ENCODE data around the gene NDUFA3. TPM values are rescaled to one million over a fixed set of nuclear protein-coding genes. Genes with fewer than 3 reads are reported as not detected.

The NDUFA3 gene
- total and polyA plus RNA-seq, 10 of the 15 experiments (the other 5 are each of a cell fraction or from before 2014, with no cell fraction given), result 40.0 to 335 (median 153) TPM

DNA sequence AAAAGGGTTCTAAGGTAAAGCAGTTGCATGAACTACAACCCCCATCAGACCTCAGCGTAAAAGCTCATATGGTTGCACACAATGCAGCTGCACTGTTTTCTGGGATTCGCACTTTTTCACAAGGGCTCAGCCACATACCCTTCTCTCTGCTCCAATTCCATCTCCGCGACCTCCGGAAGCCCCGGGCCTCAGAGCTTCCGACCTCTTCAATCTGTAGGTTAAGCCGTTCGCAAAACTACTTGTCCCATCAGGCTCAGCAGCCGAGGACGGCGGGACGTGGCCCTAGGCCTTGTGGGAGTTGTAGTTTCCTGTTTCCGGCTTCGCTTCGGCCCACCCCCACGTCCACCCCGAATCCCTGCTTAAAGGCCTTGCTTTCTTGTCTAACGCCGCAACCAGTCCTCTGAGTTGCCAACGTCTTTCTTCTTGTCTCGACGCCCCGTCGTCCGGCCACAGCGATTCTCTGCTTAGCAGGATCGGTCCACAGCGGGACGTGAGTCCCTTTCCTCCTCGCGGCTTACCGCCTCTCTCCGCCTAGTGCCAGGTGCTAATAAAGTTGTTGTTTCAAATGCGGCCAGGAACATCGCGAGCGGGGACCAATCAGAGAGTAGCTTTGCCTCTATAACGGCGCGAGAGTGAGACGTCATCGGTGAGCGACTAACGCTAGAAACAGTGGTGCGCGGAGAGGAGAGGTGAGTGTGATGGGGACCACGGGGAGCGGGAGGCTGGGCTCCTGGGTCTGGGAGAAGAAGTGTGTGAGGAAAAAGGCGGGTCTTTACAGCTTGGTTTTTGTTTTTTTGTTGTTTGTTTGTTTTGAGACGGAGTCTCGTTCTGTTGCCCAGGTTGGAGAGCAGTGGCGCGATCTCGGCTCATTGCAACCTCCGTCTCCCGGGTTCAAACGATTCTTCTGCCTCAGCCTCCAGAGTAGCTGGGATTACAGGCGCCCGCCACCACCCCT lies 12.7 kb downstream of the NDUFA3 start, which contains the start of the genes PRPF31 and TFPT (continued):
- TF ChIP-seq LARP7 (IDR thresholded peaks at IDR 0.05) (peak; percentile 91; the same call in 1 of the 2 replicates), NR2C2 (IDR thresholded peaks at IDR 0.05; ENCODE audit: borderline replicate concordance, control insufficient read depth, insufficient read length, low read depth) (no peak), STAT3 (IDR thresholded peaks at IDR 0.05; ENCODE audit: low read depth, low read length) (no peak), ZNF622 (IDR thresholded peaks at IDR 0.05) (no peak), NFYA (IDR thresholded peaks at IDR 0.05; ENCODE audit: borderline replicate concordance, low read depth, low read length) (no peak), ZSCAN29 (IDR thresholded peaks at IDR 0.05) (no peak), NFYB (IDR thresholded peaks at IDR 0.05; ENCODE audit: insufficient read depth, low read depth, low read length) (peak; percentile 73; the same call in 1 of the 2 replicates), ZNF384 (IDR thresholded peaks at IDR 0.05; ENCODE audit: borderline replicate concordance, low read depth, low read length) (peak; percentile 44; the same call in 1 of the 2 replicates), CEBPB (IDR thresholded peaks at IDR 0.05; ENCODE audit: borderline replicate concordance in 1 of 2, low read depth in 2 of 2, low read length in 2 of 2) (no peak), POLR2A (IDR thresholded peaks at IDR 0.05; ENCODE audit: low read depth, low read length) (peak; percentile 77; the same call in 1 of the 2 replicates), ZNF274 (IDR thresholded peaks at IDR 0.05; ENCODE audit: insufficient read depth, insufficient read length) (no peak), CHD2 (IDR thresholded peaks at IDR 0.05; ENCODE audit: borderline replicate concordance, low read depth, low read length) (peak; percentile 95), CBFB (IDR thresholded peaks at IDR 0.05; ENCODE audit: low read depth) (peak; percentile 92; the same call in 1 of the 2 replicates), TARDBP (IDR thresholded peaks at IDR 0.05; ENCODE audit: borderline replicate concordance) (peak; percentile 100), NR2F1 (conservative IDR thresholded peaks at IDR 0.05) (peak; percentile 60), HCFC1 (IDR thresholded peaks at IDR 0.05; ENCODE audit: low read length) (peak; percentile 91), HDAC6 (IDR thresholded peaks at IDR 0.05; ENCODE audit: unreplicated experiment) (no peak), YY1 (IDR thresholded peaks at IDR 0.05; ENCODE audit: low read depth, low read length) (peak; percentile 84), NRF1 (conservative IDR thresholded peaks at IDR 0.05; ENCODE audit: low read depth, low read length) (no peak), NFXL1 (IDR thresholded peaks at IDR 0.05; ENCODE audit: borderline replicate concordance) (no peak), BCL11A (IDR thresholded peaks at IDR 0.05; ENCODE audit: low read depth, low read length) (no peak)
- TF ChIP-seq, protein P1, sequence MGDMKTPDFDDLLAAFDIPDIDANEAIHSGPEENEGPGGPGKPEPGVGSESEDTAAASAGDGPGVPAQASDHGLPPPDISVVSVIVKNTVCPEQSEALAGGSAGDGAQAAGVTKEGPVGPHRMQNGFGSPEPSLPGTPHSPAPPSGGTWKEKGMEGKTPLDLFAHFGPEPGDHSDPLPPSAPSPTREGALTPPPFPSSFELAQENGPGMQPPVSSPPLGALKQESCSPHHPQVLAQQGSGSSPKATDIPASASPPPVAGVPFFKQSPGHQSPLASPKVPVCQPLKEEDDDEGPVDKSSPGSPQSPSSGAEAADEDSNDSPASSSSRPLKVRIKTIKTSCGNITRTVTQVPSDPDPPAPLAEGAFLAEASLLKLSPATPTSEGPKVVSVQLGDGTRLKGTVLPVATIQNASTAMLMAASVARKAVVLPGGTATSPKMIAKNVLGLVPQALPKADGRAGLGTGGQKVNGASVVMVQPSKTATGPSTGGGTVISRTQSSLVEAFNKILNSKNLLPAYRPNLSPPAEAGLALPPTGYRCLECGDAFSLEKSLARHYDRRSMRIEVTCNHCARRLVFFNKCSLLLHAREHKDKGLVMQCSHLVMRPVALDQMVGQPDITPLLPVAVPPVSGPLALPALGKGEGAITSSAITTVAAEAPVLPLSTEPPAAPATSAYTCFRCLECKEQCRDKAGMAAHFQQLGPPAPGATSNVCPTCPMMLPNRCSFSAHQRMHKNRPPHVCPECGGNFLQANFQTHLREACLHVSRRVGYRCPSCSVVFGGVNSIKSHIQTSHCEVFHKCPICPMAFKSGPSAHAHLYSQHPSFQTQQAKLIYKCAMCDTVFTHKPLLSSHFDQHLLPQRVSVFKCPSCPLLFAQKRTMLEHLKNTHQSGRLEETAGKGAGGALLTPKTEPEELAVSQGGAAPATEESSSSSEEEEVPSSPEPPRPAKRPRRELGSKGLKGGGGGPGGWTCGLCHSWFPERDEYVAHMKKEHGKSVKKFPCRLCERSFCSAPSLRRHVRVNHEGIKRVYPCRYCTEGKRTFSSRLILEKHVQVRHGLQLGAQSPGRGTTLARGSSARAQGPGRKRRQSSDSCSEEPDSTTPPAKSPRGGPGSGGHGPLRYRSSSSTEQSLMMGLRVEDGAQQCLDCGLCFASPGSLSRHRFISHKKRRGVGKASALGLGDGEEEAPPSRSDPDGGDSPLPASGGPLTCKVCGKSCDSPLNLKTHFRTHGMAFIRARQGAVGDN (IDR thresholded peaks at IDR 0.05), result 0 out of 2 replicates have a peak, but pooled peaks have one; percentile 47
- TF ChIP-seq, protein P2, sequence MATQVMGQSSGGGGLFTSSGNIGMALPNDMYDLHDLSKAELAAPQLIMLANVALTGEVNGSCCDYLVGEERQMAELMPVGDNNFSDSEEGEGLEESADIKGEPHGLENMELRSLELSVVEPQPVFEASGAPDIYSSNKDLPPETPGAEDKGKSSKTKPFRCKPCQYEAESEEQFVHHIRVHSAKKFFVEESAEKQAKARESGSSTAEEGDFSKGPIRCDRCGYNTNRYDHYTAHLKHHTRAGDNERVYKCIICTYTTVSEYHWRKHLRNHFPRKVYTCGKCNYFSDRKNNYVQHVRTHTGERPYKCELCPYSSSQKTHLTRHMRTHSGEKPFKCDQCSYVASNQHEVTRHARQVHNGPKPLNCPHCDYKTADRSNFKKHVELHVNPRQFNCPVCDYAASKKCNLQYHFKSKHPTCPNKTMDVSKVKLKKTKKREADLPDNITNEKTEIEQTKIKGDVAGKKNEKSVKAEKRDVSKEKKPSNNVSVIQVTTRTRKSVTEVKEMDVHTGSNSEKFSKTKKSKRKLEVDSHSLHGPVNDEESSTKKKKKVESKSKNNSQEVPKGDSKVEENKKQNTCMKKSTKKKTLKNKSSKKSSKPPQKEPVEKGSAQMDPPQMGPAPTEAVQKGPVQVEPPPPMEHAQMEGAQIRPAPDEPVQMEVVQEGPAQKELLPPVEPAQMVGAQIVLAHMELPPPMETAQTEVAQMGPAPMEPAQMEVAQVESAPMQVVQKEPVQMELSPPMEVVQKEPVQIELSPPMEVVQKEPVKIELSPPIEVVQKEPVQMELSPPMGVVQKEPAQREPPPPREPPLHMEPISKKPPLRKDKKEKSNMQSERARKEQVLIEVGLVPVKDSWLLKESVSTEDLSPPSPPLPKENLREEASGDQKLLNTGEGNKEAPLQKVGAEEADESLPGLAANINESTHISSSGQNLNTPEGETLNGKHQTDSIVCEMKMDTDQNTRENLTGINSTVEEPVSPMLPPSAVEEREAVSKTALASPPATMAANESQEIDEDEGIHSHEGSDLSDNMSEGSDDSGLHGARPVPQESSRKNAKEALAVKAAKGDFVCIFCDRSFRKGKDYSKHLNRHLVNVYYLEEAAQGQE (IDR thresholded peaks at IDR 0.05; ENCODE audit: low read depth, low read length), result no peak
